ENCODE results near the gene RALGPS1. TPM values are rescaled to one million over a fixed set of nuclear protein-coding genes. Genes with fewer than 3 reads are reported as not detected.

The RALGPS1 gene
- total RNA-seq, 2 experiments from 2014 or later: 14.1 to 14.4 TPM

DNA sequence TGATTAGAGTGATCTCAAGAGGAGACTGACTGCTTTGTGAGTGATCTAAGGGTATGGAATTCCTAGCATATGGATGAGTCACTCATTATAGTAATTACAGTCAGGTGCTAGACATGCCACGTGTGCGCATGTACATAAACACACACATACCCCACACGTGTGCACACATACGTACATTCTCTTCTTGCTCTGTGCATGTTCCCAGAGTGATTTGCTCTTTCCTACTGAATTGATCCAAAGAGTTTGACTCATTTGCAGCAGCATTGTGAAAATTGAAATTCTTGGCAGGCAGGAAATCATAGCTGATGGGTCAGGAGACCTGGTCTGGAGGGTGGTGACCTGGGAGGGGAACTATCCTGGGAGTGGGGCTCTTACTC, 144.1 kb downstream of the RALGPS1 start:
- ChIA-PET CTCF (ENCODE audit: unreplicated experiment) (no interaction called here), POLR2A (no interaction called here)
- Histone ChIP-seq H3K27ac (ENCODE audit: low read depth, low read length, poor library complexity, severe bottlenecking) (no peak overlapping the region), H3K36me3 (ENCODE audit: insufficient read depth, low read length) (no peaks in the 10 kb centered on the region), H3K4me3 (ENCODE audit: low read depth, low read length, poor library complexity, severe bottlenecking) (no peak overlapping the region), H4K20me1 (ENCODE audit: insufficient read depth, low read length) (no peaks in the 10 kb centered on the region), H3K4me2 (ENCODE audit: low read length) (no peak overlapping the region), H3K9me3 (ENCODE audit: low read length) (no peaks in the 10 kb centered on the region), H3K4me1 (ENCODE audit: insufficient read depth, low read length, poor library complexity, severe bottlenecking) (peaks cover 11% of the 10 kb centered on the region), H3K79me2 (ENCODE audit: insufficient read depth, low read depth, low read length) (no peaks in the 10 kb centered on the region), H3K9me2 (ENCODE audit: insufficient read depth, low read length) (no peaks in the 10 kb centered on the region), H2AFZ (ENCODE audit: low read length) (no peak overlapping the region)
- TF ChIP-seq, protein P1, sequence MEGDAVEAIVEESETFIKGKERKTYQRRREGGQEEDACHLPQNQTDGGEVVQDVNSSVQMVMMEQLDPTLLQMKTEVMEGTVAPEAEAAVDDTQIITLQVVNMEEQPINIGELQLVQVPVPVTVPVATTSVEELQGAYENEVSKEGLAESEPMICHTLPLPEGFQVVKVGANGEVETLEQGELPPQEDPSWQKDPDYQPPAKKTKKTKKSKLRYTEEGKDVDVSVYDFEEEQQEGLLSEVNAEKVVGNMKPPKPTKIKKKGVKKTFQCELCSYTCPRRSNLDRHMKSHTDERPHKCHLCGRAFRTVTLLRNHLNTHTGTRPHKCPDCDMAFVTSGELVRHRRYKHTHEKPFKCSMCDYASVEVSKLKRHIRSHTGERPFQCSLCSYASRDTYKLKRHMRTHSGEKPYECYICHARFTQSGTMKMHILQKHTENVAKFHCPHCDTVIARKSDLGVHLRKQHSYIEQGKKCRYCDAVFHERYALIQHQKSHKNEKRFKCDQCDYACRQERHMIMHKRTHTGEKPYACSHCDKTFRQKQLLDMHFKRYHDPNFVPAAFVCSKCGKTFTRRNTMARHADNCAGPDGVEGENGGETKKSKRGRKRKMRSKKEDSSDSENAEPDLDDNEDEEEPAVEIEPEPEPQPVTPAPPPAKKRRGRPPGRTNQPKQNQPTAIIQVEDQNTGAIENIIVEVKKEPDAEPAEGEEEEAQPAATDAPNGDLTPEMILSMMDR (conservative IDR thresholded peaks at IDR 0.05; ENCODE audit: low read length): no peak
- no peak for TF ChIP-seq EZH2phosphoT487 (IDR thresholded peaks at IDR 0.05; ENCODE audit: borderline replicate concordance, low read depth, low read length)
- intact Hi-C loops (cut with micrococcal nuclease; ENCODE audit: unreplicated experiment): no loop called here
- no TSS peak for BruUV-seq (replicated peaks)
- DNase-seq (ENCODE audit: low spot score): no peak

DNA sequence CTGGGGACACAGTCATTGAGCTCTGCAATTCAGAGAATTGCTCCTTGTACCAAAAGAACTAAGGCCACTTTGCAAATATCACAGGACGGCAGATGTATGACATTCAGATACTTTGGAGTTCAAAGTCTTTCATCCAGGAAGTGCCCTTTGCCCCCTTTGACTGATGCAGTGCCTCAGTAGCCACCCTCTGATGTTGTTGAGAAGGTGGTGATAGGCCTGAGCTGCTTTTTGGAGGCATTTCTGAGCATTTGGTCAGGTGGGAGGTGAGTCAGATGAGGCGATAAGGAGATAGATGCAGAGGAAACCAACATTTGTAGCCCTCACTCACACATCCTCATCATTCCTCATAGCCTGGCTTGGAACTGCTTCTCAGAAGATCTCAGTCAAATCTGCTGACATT, 144.4 kb downstream of the RALGPS1 start:
- H3K9me2 ChIP-seq (ENCODE audit: insufficient read depth, low read length): no peaks in the 10 kb centered on the region
- TF ChIP-seq EZH2phosphoT487 (IDR thresholded peaks at IDR 0.05; ENCODE audit: borderline replicate concordance, low read depth, low read length): no peak
- TF ChIP-seq, protein P1 (conservative IDR thresholded peaks at IDR 0.05; ENCODE audit: low read length): no peak
- no peaks in the 10 kb centered on the region for H4K20me1 ChIP-seq (ENCODE audit: insufficient read depth, low read length)
- H3K4me3 ChIP-seq (ENCODE audit: low read depth, low read length, poor library complexity, severe bottlenecking): no peak overlapping the region
- H3K27ac ChIP-seq (ENCODE audit: low read depth, low read length, poor library complexity, severe bottlenecking): no peak overlapping the region
- no peak overlapping the region for H2AFZ ChIP-seq (ENCODE audit: low read length)
- no peaks in the 10 kb centered on the region for H3K36me3 ChIP-seq (ENCODE audit: insufficient read depth, low read length)
- CTCF ChIA-PET (ENCODE audit: unreplicated experiment): no interaction called here
- H3K9me3 ChIP-seq (ENCODE audit: low read length): no peaks in the 10 kb centered on the region
- POLR2A ChIA-PET: interaction anchor here (0.7 kb wide), 1 partner anchor 85 kb away, joined by 3 read pairs; no protein-coding TSS in a partner anchor
- no peaks in the 10 kb centered on the region for H3K79me2 ChIP-seq (ENCODE audit: insufficient read depth, low read depth, low read length)
- intact Hi-C loops (cut with micrococcal nuclease; ENCODE audit: unreplicated experiment): no loop called here
- peaks cover 11% of the 10 kb centered on the region for H3K4me1 ChIP-seq (ENCODE audit: insufficient read depth, low read length, poor library complexity, severe bottlenecking)
- BruUV-seq (replicated peaks): no TSS peak
- no peak for DNase-seq (ENCODE audit: low spot score)
- no peak overlapping the region for H3K4me2 ChIP-seq (ENCODE audit: low read length)

DNA sequence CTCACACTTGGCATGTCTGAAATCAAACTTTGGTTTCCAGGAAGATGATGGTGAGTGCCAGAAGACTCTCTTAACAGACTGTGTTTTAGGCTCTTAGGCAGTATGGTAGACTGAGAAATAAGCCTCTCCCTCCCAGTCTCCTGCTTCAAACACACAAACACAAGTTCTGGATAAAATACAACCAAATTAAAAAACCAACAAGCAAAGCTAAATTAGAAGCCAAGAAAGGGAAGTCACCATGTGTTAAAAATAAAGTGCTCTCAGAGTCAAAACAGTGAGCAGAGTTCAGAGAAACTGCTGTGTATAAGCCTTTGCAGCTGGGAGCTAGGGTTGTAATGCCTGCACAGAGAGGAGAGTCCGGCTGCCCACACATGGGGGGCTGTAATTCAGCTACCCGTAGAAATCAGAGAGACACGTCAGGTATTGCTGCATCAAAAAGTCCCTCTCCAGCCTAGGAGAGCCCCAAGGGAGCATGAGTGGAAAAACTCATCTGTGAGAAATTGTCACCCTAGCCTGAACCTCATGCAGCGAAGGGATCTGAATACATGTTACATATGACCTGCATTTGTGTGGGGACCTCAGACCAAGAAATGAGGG, 145.3 kb downstream of the RALGPS1 start:
- Histone ChIP-seq H3K36me3 (ENCODE audit: insufficient read depth, low read length) (no peaks in the 10 kb centered on the region), H3K4me1 (ENCODE audit: insufficient read depth, low read length, poor library complexity, severe bottlenecking) (peaks cover 11% of the 10 kb centered on the region), H3K4me2 (ENCODE audit: low read length) (no peak overlapping the region; the same call in 1 of the 2 replicates), H3K4me3 (ENCODE audit: low read depth, low read length, poor library complexity, severe bottlenecking) (no peak overlapping the region), H3K9me3 (ENCODE audit: low read length) (no peaks in the 10 kb centered on the region), H2AFZ (ENCODE audit: low read length) (no peak overlapping the region), H4K20me1 (ENCODE audit: insufficient read depth, low read length) (no peaks in the 10 kb centered on the region), H3K79me2 (ENCODE audit: insufficient read depth, low read depth, low read length) (no peaks in the 10 kb centered on the region), H3K9me2 (ENCODE audit: insufficient read depth, low read length) (no peaks in the 10 kb centered on the region), H3K27ac (ENCODE audit: low read depth, low read length, poor library complexity, severe bottlenecking) (no peak overlapping the region)
- intact Hi-C loops (cut with micrococcal nuclease; ENCODE audit: unreplicated experiment): no loop called here
- peak; percentile 5 for DNase-seq (ENCODE audit: low spot score)
- no TSS peak for BruUV-seq (replicated peaks)
- TF ChIP-seq, protein P1 (conservative IDR thresholded peaks at IDR 0.05; ENCODE audit: low read length): no peak
- CTCF ChIA-PET (ENCODE audit: unreplicated experiment): no interaction called here
- POLR2A ChIA-PET: interaction anchor here (0.7 kb wide), 1 partner anchor 86 kb away, joined by 3 read pairs; no protein-coding TSS in a partner anchor

Measured in OCI-LY7 (cell line).